Smooth muscle cell of the brain vasculature (primary cell): ENCODE results near the gene GARIN5A.

ENCODE experiments used
- DNase-seq: peaks from one replicate; pipeline ENCODE4 v3.0.0-alpha.2; 2012; ENCODE audit warnings: low read depth, low spot score

Gene GARIN5A

GRCh38 chr19:50508843-50509190 is 32.2 kb upstream of the GARIN5A start:
- no peak for DNase-seq

GRCh38 chr19:50507376-50507775 is 30.7 kb upstream of the GARIN5A start:
- DNase-seq = no peak

DNA sequence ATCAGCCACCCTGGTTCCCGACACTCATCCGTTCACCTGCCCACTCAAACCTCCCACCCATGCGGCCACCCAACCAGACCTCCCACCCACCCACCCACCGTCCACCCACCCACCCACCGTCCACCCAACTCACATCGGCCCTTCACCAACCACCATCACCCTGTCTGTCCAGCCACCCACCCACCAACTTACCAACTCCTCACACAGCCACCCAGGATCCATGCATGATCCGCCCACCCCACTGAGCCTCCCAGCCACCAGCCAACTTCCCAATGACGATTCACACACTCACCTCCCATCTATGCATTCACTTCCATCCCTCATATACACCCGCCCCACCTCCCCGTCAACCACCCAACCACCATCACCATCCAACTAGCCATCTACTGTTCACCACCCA is 30.1 kb upstream of the GARIN5A start:
- DNase-seq = no peak

GRCh38 chr19:50505856-50506611 is 29.4 kb upstream of the GARIN5A start:
- no peak for DNase-seq

DNA sequence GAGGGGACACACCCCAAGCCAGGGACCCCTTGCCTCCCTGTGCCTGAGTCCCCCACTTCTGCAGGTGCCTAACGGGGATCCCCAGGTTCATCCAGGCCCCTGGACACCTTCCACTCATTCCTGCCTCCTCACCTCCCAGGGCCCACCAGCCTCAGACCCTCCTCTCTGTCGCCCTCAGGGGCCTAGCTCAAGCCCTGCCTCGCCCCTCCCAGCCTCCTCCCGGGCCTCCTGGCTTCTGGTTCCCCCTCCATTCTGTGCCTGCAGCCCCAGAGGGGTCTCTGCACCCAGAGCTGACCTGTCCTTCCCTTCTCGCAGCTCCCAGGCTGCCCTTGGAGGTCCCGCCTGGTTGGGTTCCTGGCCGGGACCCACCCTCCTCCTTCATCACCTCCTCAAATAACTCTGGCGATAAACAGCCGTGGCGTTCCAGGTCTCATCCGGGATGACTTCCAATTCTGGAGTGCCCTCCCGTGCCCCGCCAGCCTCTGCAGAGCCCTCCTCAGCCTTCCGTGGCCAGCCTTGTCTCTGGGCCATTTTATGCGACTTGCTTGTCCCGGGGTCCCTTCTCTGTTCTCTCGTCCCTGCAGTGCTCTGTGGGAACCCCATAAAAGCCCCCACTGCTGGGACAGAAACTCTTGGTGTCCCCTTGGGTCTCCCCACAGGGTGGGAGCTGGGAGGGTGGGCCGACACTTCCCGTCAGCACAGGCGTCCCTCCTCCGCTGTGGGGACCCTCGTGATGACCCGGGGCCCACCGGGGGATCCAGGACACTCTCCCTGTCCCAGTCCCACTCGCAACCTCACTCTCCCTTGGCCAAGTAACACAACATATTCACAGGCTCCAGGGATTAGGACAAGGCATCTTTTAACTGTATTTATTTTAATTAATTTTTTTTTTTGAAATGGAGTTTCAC is 25.2 kb upstream of the GARIN5A start:
- DNase-seq = no peak

DNA sequence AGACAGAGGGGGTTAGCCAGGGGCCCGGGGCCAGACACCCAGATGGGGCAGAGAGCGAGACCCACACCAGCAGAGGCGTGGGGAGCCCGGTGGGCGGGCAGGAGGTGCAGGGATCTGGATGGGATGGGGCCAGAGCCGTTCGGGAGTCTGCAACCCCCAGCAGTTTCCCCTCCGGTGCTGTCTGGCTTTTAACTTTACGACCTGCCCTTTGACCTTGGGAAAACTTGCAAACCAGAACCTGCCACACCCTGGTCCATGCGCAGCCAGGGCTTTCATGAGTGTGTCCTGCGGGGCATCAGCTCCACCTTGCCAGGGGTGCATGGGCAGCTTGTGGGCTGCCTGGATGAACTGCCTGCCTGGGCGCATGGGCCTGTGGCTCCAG is 24.5 kb upstream of the GARIN5A start:
- no peak for DNase-seq

- no peak for DNase-seq
Observed at GRCh38 chr19:50500753-50501151, 24.1 kb upstream of the GARIN5A start.

DNA sequence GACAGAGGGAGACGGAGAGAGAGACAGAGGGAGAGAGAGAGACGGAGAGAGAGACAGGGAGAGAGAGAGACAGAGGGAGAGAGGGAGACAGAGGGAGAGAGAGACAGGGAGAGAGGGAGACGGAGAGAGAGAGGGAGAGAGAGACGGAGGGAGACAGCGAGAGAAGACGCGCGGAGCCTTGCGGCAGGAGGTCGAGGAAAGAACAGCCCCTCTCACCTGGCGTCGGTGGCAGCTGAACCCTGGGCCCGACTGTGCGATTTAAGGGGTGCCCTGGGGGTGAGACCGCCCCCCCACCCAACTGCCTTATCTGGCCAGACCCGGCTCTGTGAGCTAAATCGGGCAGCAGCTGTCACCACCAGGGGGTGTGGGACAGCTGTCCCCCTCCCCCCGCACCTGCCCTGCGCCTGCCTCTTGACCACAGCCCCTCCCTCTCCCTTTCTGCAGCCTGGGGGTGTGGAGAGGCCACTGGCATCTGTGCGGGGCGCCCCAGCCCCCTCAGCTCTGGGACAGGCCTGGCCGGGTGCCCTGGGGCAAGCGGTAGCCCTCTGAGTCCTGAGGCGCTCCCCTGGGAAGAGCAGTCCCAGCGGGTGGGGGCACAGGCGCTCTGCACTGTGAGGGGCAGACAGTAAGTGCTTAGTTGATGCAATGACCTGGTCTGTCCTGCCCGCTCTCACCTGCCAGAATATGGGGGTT is 23.6 kb upstream of the GARIN5A start:
- DNase-seq = no peak

DNA sequence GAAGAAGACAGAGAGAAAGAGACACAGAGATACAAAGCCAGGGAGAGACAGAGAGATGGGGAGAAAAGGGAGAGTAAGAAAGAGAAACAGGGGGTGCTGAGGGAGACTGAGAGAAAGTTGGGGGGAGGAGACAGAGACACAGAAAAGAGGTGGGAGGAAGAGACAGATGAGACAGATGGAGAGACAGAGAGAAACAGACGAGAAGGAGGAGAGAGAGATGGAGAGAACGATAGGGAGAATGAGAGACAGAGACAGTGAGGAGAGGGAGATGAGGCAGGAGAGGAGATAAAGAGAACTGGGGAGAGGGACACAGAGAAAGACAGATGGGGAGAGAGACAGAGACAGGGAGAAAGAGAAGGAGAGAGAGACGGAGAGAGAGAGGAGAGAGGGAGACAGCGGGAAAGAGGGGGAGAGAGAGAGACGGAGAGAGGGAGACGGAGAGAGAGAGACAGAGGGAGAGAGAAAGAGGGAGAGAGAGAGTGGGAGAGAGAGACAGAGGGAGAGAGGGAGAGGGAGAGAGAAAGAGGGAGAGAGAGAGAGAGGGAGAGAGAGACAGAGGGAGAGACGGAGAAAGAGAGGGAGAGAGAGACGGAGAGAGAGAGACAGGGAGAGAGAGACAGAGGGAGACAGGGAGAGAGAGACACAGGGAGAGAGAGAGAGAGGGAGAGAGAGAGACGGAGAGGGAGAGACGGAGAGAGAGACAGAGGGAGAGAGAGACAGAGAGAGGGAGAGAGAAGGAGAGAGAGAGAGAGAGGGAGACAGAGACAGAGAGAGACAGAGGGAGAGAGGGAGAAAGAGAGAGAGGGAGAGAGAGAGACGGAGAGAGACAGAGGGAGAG is 21.8 kb upstream of the GARIN5A start:
- DNase-seq = no peak

- no peak for DNase-seq
Observed at GRCh38 chr19:50497022-50497405, 20.4 kb upstream of the GARIN5A start.

DNA sequence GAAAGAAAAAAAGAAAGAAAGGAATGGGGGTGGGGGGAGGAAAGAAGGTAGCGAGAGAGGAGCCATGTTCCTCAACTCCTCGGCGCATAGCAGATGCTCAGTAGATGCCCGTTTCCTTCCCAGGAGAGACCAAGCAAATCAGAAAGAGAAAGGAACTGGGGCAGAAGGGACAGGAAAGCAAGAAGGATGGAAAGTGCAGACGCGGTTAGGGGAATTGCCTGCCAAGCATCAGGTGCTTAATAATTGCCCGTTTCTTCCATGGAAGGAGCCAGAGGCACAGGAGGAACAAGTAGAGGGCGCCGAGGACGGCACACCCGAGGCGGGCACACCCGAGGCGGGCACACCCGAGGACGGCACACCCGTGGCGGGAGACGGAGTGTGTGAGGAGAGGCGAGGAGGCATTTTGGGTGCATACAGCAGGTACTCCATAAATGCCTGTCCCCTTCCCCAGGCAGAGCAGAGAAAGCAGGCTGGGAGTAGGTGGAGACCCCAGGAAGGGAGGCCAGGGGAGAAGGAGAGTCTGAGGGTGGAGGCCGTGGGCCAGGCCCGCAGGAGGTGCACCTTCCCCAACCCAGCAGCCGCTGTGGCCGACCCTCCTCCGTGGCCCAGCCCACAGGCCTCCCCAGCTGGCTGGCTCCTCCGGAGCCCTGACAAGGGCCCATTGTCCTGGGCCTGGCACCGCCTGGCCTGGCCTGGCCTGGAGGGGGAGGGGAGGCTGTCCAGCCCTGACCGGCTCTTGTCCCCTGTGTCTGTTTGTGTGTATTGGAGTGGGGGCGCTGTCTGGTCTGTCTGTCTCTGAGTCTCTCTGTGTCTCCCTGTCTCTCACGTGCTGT is 19.8 kb upstream of the GARIN5A start:
- DNase-seq = no peak

DNA sequence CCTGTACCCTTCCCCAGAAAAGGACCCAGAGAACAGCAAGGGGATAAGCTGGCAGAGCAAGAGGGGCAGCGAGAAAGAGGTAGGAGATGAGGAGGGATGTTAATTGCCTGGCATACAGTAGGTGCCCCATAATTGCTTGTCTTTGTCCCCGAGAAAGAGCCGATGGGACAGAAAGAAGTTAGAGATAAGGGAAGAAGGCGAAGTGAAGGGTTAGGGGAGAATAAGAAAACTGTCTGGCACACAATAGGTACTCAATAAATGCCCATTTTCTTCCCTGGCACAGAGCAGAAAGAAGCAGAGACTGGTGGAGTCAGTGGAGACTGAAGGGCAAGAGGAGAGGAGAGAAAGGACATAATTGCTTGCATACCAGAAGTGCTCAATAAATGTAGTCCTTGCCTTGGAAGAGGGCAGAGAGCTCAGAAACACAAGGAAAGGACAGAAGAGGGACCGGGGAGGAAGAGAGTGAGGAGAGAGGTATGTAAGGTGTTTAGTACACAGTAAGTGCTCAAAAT is 18.4 kb upstream of the GARIN5A start:
- no peak for DNase-seq

DNA sequence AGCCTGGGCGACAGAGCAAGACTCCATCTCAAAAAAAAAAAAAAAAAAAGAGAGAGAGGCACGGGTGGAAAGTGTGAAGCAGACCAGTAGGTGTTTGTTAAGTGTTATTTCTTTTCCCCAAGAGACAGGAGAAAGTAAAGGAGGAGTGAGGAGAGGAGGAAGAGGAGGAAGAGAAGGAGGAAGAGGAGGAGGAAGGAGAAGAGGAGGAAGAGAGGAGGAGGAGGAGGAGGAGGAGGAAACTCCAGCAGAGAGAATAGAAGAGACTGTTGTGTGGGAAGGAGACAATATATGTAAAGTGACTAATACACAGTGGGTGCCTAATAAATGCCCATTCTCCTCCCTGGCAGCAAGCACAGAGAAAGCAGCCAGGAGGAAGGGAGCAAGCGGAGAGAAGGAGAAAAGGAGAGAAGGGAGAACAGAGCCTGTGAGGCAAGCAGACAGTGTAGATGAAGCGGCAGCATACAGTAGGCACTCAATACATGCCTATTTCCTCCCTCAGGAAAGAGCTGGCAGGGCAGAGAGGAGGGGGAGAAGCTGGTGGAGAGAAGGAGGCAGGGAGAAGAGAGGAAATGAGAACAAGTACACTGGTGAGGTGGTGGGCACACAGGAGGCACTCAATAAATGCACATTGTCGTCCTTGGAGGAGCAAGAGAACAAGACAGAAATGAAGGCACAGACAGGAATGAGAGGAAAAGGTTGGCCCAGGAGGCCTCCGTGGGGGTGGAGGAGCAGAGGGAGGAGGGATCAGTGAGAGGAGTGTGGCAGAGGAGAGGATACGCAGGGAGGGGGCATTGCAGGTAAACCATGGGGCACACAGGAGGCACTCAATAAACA is 17.8 kb upstream of the GARIN5A start:
- DNase-seq = no peak

DNA sequence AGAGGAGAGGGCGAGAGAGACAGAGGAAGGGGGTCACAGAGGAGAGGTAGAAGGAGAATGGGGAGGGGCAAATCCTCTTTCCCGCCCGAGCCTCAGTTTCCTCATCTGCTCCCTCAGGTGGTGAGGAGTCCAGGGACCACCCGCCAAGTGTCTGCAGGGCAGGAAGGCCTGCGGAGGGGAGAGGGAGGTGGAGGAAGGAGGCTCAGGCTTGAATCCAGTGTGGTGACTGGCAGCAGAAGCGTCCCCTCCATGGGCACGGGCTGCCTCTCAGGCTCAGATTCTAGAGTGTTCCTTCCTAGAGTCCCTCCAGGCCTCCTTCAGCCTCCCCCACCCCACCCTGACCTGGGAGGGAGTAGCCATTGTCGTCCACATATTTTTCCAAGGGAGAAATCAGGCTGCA is 16.5 kb upstream of the GARIN5A start:
- no peak for DNase-seq

- DNase-seq = no peak
Observed at GRCh38 chr19:50492303-50493052, 15.8 kb upstream of the GARIN5A start.

GRCh38 chr19:50490991-50491472 is 14.4 kb upstream of the GARIN5A start:
- no peak for DNase-seq

DNA sequence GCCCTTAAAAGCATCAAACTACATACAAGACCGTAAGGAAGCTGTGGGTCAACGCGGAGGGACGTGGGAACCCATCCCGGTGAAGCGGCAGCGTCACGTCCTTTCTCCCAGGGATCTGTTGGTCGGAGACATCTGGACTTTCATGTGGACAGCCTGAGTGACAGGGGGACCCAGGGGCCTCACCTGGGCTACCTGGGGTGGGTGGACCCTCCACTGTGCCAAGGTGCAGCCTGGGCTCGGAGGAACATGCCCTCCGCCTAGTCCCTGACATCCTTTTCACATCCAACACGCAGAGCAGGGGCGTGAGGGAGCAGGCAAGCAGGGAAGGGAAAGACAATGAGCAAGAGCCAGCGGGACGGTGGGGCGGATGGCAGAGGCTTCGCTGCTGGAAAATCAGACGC is 13.8 kb upstream of the GARIN5A start:
- no peak for DNase-seq

- DNase-seq = no peak
Observed at GRCh38 chr19:50489461-50490011, 12.9 kb upstream of the GARIN5A start.
